C4-2B (cell line): ENCODE measurements around the gene GABRG2.

ENCODE experiments used
- ZFX ChIP-seq: fragments of 450-650 bp; IDR thresholded peaks from 2 replicates; pipeline ENCODE4 v1.6.1; 2017
- TF ChIP-seq, protein P1 (sequence below): fragments of 450-650 bp; conservative IDR thresholded peaks from 2 replicates; pipeline ENCODE4 v1.5.1; 2017; ENCODE audit warnings: mild to moderate bottlenecking

GRCh38 chr5:162154242-162154641 lies 86.7 kb downstream of the GABRG2 start:
- TF ChIP-seq, protein P1, sequence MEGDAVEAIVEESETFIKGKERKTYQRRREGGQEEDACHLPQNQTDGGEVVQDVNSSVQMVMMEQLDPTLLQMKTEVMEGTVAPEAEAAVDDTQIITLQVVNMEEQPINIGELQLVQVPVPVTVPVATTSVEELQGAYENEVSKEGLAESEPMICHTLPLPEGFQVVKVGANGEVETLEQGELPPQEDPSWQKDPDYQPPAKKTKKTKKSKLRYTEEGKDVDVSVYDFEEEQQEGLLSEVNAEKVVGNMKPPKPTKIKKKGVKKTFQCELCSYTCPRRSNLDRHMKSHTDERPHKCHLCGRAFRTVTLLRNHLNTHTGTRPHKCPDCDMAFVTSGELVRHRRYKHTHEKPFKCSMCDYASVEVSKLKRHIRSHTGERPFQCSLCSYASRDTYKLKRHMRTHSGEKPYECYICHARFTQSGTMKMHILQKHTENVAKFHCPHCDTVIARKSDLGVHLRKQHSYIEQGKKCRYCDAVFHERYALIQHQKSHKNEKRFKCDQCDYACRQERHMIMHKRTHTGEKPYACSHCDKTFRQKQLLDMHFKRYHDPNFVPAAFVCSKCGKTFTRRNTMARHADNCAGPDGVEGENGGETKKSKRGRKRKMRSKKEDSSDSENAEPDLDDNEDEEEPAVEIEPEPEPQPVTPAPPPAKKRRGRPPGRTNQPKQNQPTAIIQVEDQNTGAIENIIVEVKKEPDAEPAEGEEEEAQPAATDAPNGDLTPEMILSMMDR = no peak
- no peak for TF ChIP-seq ZFX
